ENCODE results near the gene ADAMTSL3. TPM values are rescaled to one million over a fixed set of nuclear protein-coding genes. Genes with fewer than 3 reads are reported as not detected.

Gene ADAMTSL3
- total and polyA plus RNA-seq, 2 of the 8 experiments (the other 6 are each of a cell fraction or from before 2014, with no cell fraction given), result 0.35 to 1.4 TPM

- no peak overlapping the region for H2BK120ac ChIP-seq (replicated peaks; ENCODE audit: low read depth, low read length)
- H3K4me2 ChIP-seq (ENCODE audit: insufficient read depth in 1 of 2, low read depth in 2 of 2, low read length in 2 of 2), result peak overlapping the region; percentile 82 to 93
- H3K23ac ChIP-seq (ENCODE audit: insufficient read length), result no peak overlapping the region
- H4K5ac ChIP-seq (ENCODE audit: insufficient read length, low read depth, low read length), result no peak overlapping the region
- H3K36me3 ChIP-seq (ENCODE audit: control insufficient read depth in 2 of 4, insufficient read depth in 4 of 4, low read length in 3 of 4), result no peaks in the 10 kb centered on the region
- H3K4me1 ChIP-seq (replicated peaks in 1 of 4; ENCODE audit: control insufficient read depth in 3 of 4, insufficient read depth in 4 of 4, low read length in 3 of 4), result peaks cover 0 to 5% (median 2%) of the 10 kb centered on the region in 4 experiments; a peak in 5 of 7 replicates
- H3K27ac ChIP-seq (ENCODE audit: low read depth, low read length), result no peak overlapping the region
- WGBS, 2 experiments (ENCODE audit: extremely low coverage in 1 of 2, insufficient coverage in 1 of 2, insufficient read length in 1 of 2, insufficient replicate concordance in 2 of 2, low coverage in 1 of 2, low lambda C conversion rate in 2 of 2, missing lambda C conversion rate in 1 of 2), result 90% methylated on average over 5 of the region's 5 CpGs; no CpG with 5 or more reads in 1 of the 2 experiments
- H4K8ac ChIP-seq (ENCODE audit: extremely low read depth, insufficient read depth, low read length), result no peak overlapping the region
- DNase-seq (ENCODE audit: low read depth in 1 of 2, low spot score in 2 of 2) (no peak), FAIRE-seq (no peak)
- peaks cover 12 to 41% (median 35%) of the 10 kb centered on the region in 4 experiments for H3K27me3 ChIP-seq (replicated peaks in 1 of 4; ENCODE audit: control insufficient read depth in 3 of 4, extremely low read depth in 1 of 4, insufficient read depth in 3 of 4, low read length in 3 of 4)
- TF ChIP-seq SIN3A (conservative IDR thresholded peaks at IDR 0.05 in 1 of 2, IDR thresholded peaks at IDR 0.05 in 1 of 2; ENCODE audit: low read depth in 1 of 2, low read length in 2 of 2), result no peak
- TF ChIP-seq SRF (IDR thresholded peaks at IDR 0.05; ENCODE audit: low read depth, low read length), result no peak
- TF ChIP-seq POLR2A (IDR thresholded peaks at IDR 0.05; ENCODE audit: control extremely low read depth in 1 of 2, low read depth in 2 of 2, low read length in 2 of 2), result no peak
- TF ChIP-seq BRCA1 (IDR thresholded peaks at IDR 0.05; ENCODE audit: low read depth, low read length), result no peak
- no peak for TF ChIP-seq SIRT6 (IDR thresholded peaks at IDR 0.05; ENCODE audit: low read length)
- TF ChIP-seq SP4 (IDR thresholded peaks at IDR 0.05; ENCODE audit: low read length), result no peak
- no peak overlapping the region for H3K18ac ChIP-seq (ENCODE audit: extremely low read depth, low read length)
- H3K79me2 ChIP-seq (ENCODE audit: control insufficient read depth in 1 of 2, insufficient read depth in 2 of 2, low read length in 2 of 2), result no peaks in the 10 kb centered on the region
- H2BK15ac ChIP-seq (ENCODE audit: low read length), result no peak overlapping the region
- no peak overlapping the region for H3K56ac ChIP-seq (replicated peaks; ENCODE audit: insufficient read length, low read depth, low read length)
- POLR2A ChIA-PET (ENCODE audit: partially characterized antibody), result no interaction called here
- no peak overlapping the region for H2BK5ac ChIP-seq (ENCODE audit: low read depth, low read length)
- no peak overlapping the region for H3K14ac ChIP-seq (ENCODE audit: insufficient read length)
- H2BK12ac ChIP-seq (ENCODE audit: low read depth, low read length), result no peak overlapping the region; the same call in 1 of the 2 replicates
- CTCF ChIA-PET (ENCODE audit: partially characterized antibody), result interaction anchor here (0.9 to 1.7 kb wide), 7 partner anchors 94 to 405 kb away, joined by 3 to 5 read pairs (median 4); no protein-coding TSS in a partner anchor
- H3K4me3 ChIP-seq (ENCODE audit: extremely low read depth in 1 of 4, insufficient read depth in 2 of 4, low read depth in 3 of 4, low read length in 4 of 4), result peak overlapping the region; percentile 33 to 57 (median 40); a peak in 7 of 8 replicates
- H3K23me2 ChIP-seq (ENCODE audit: low read depth, low read length), result peaks cover 8% of the 10 kb centered on the region; the same call in 1 of the 2 replicates
- no peaks in the 10 kb centered on the region for H3K79me1 ChIP-seq (ENCODE audit: low read depth, low read length)
- no peaks in the 10 kb centered on the region for H4K20me1 ChIP-seq (replicated peaks in 1 of 2; ENCODE audit: control insufficient read depth in 1 of 2, insufficient read depth in 2 of 2, low read length in 2 of 2)
- no peak overlapping the region for H2AK5ac ChIP-seq (ENCODE audit: low read depth, low read length)
- H3K9me3 ChIP-seq (ENCODE audit: insufficient read depth in 2 of 2, low read depth in 1 of 2, low read length in 1 of 2), result no peaks in the 10 kb centered on the region
- peak overlapping the region; percentile 90; the same call in 1 of the 2 replicates for H2AFZ ChIP-seq (ENCODE audit: low read length)
- no peak overlapping the region for H3K9ac ChIP-seq (replicated peaks in 1 of 4; ENCODE audit: extremely low read depth in 1 of 4, low read depth in 3 of 4, low read length in 3 of 4)
- no peak overlapping the region for H4K91ac ChIP-seq (replicated peaks; ENCODE audit: insufficient read length, low read length)
- H2BK20ac ChIP-seq (ENCODE audit: low read length), result no peak overlapping the region
- no peak overlapping the region for H3K4ac ChIP-seq (replicated peaks; ENCODE audit: insufficient read length, low read depth, low read length)
Observed at GRCh38 chr15:83652626-83653204, 1.2 kb upstream of the ADAMTSL3 start.
